GM12801 (cell line): ENCODE data around the gene CR1L.

ENCODE experiments used
- TF ChIP-seq, protein P1 (sequence below): IDR thresholded peaks from one replicate; pipeline ENCODE4 v1.5.1; 2011; ENCODE audit warnings: control low read depth; ENCODE audit not compliant: insufficient read length; ENCODE audit errors: extremely low read depth

The CR1L gene

DNA sequence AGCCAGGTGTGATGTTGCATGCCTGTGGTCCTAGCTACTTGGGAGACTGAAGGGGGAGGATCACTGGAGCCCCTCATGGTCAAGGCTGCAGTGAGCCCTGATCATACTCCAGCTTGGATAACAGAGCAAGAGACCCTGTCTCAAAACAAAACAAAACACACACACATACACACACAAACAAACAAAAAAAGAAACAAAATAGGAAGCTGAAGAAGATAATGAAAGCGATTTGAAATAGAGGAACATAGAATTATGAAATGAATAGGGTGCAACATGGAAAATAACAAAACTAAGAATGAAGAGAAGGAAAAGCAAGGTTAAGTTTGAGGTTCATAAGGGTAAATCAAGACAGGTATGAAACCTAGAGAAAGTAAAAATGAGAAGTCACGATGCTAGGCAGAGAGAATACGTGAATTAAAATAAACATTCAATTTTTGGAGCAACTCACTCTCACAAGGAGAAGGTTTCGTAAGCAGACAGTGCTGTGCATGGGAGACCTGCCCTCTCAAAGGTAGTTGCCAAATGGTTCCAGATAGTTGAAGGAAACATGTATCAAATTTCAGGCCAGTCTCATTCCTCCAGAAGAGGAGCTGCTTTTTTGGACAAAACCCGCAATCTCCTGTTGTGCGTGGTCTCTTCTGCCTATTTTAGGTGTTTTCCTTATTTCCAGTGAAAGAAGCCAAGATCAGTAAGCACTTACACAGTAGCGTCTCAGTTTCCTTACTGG lies 110.2 kb downstream of the CR1L start:
- TF ChIP-seq, protein P1, sequence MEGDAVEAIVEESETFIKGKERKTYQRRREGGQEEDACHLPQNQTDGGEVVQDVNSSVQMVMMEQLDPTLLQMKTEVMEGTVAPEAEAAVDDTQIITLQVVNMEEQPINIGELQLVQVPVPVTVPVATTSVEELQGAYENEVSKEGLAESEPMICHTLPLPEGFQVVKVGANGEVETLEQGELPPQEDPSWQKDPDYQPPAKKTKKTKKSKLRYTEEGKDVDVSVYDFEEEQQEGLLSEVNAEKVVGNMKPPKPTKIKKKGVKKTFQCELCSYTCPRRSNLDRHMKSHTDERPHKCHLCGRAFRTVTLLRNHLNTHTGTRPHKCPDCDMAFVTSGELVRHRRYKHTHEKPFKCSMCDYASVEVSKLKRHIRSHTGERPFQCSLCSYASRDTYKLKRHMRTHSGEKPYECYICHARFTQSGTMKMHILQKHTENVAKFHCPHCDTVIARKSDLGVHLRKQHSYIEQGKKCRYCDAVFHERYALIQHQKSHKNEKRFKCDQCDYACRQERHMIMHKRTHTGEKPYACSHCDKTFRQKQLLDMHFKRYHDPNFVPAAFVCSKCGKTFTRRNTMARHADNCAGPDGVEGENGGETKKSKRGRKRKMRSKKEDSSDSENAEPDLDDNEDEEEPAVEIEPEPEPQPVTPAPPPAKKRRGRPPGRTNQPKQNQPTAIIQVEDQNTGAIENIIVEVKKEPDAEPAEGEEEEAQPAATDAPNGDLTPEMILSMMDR: no peak

DNA sequence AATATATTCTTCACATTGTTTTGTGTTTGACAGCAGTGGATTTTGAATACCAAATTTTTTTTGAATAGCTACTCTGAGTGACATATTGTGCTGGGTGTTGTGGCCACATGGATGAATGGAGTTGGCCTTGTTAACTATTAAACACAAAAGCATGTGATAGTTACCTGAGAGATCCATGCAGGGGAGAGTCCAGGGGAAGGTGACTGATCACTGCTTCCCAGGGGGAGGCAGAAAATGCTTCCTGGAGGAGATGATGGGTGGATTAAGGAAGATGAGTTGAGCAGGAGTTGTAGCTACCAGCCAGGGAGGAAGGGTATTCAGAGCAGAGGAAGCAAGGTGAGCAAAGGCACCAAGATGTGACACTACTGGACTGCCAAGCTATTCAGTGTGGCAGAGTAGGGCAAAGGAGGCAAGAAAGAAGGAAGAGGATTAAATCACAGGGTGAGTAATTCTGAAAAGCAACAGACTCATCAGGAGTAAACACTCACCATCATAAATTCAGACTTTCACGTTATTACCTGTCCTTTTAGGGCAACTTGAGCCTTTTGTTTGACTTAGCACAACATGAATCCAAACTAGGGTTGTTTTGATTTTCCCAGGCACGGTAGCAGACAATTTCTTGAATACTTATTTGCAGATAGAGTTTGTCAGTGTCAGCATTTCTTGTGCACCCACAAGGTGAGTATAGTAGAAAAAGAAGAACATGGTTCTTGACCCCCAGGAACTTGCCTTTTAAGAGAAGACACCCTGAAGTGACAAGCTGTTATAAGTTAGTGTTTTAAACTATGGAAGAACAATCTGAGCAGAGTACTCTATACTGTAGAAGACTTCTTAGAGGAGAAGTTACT lies 111.1 kb downstream of the CR1L start:
- TF ChIP-seq, protein P1: no peak

DNA sequence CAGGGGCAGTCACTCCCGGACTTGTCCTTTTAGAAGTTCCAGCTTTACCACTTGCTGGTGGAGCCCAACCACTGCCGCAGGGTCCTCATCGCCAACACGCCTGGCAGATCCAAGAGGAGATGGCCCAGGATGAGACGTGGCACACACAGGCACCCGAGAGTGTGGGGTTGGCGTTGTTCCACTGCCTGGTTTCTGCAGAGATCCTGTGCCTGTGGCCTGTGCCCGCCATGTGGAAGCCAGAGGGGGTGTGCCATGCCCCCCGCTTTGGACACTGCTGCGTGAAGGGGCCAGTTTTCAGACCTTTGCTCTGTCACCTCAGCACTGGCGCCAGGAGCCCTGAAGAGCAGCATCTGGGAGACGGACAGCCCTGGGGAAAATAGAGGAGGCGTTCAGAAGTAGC lies 117.7 kb downstream of the CR1L start:
- TF ChIP-seq, protein P1: no peak

GRCh38 chr1:207763091-207763490 lies 118.2 kb downstream of the CR1L start:
- TF ChIP-seq, protein P1: no peak

GRCh38 chr1:207763972-207764371 lies 119.0 kb downstream of the CR1L start:
- TF ChIP-seq, protein P1: no peak

- TF ChIP-seq, protein P1: no peak
Observed at GRCh38 chr1:207766569-207766968, 121.6 kb downstream of the CR1L start.
